ENCODE measurements around the gene TTC7B.

DNA sequence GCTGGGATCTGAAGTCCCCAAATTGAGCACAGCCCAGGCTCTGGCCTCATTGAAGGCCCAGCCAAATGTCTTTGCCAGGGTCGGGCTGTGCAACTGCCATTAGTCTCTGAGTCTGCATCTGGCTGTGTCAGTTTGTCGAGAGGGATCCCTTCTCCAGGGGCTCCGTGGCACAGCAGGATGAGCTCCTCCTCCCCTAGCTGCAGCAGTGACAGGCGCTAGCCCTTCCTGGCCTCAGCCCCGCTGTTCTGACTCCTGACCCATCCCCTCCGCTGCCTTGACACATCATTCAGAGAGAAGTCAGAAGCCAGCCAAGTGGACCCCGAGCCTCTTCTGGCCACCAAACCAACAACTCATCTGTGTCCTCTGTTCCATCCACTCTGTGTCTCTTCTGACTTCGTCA is 231.1 kb downstream of the TTC7B start:
- TF ChIP-seq, protein P1, sequence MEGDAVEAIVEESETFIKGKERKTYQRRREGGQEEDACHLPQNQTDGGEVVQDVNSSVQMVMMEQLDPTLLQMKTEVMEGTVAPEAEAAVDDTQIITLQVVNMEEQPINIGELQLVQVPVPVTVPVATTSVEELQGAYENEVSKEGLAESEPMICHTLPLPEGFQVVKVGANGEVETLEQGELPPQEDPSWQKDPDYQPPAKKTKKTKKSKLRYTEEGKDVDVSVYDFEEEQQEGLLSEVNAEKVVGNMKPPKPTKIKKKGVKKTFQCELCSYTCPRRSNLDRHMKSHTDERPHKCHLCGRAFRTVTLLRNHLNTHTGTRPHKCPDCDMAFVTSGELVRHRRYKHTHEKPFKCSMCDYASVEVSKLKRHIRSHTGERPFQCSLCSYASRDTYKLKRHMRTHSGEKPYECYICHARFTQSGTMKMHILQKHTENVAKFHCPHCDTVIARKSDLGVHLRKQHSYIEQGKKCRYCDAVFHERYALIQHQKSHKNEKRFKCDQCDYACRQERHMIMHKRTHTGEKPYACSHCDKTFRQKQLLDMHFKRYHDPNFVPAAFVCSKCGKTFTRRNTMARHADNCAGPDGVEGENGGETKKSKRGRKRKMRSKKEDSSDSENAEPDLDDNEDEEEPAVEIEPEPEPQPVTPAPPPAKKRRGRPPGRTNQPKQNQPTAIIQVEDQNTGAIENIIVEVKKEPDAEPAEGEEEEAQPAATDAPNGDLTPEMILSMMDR (conservative IDR thresholded peaks at IDR 0.05) = no peak
- no peak for TF ChIP-seq ZFX (IDR thresholded peaks at IDR 0.05)

Measured in C4-2B (cell line).